SK-N-SH (cell line): Measurements from ENCODE around the gene NDUFC2.

Source experiments
- CTCF ChIP-seq: fragments of 200-600 bp; sonication (generic); IDR thresholded peaks from 2 replicates; pipeline ENCODE4 v1.6.1; 2017; ENCODE audit warnings: antibody characterized with exemption, mild to moderate bottlenecking, moderate library complexity
- GATA2 ChIP-seq: sonication (generic); formaldehyde crosslinking; IDR thresholded peaks from 2 replicates; pipeline ENCODE4 v1.5.0; 2020; ENCODE audit warnings: mild to moderate bottlenecking, missing genetic modification reagents
- NFIC ChIP-seq: IDR thresholded peaks from 2 replicates; pipeline ENCODE4 v1.4.0; 2012; ENCODE audit warnings: borderline replicate concordance
- PBX3 ChIP-seq: IDR thresholded peaks from 2 replicates; pipeline ENCODE4; 2012
- SIN3A ChIP-seq: IDR thresholded peaks from 2 replicates; pipeline ENCODE4 v1.6.1; 2012; ENCODE audit warnings: low read depth, mild to moderate bottlenecking, low read length, moderate library complexity, borderline replicate concordance
- ZBTB33 ChIP-seq: IDR thresholded peaks from 2 replicates; pipeline ENCODE4 v1.4.0; 2012; ENCODE audit warnings: low read depth, borderline replicate concordance

- TF ChIP-seq CTCF (no peak), ZBTB33 (no peak), SIN3A (no peak), PBX3 (no peak), GATA2 (no peak), NFIC (no peak)
Observed at GRCh38 chr11:78019808-78020207, 59.9 kb downstream of the NDUFC2 start.
